Epidermal melanocyte (primary cell): Measurements from ENCODE around the gene CNOT6L.

Source experiments
- DNase-seq: peaks from one replicate; pipeline ENCODE4 v3.0.0; 2011; ENCODE audit warnings: low spot score; ENCODE audit not compliant: insufficient read length

The CNOT6L gene

DNA sequence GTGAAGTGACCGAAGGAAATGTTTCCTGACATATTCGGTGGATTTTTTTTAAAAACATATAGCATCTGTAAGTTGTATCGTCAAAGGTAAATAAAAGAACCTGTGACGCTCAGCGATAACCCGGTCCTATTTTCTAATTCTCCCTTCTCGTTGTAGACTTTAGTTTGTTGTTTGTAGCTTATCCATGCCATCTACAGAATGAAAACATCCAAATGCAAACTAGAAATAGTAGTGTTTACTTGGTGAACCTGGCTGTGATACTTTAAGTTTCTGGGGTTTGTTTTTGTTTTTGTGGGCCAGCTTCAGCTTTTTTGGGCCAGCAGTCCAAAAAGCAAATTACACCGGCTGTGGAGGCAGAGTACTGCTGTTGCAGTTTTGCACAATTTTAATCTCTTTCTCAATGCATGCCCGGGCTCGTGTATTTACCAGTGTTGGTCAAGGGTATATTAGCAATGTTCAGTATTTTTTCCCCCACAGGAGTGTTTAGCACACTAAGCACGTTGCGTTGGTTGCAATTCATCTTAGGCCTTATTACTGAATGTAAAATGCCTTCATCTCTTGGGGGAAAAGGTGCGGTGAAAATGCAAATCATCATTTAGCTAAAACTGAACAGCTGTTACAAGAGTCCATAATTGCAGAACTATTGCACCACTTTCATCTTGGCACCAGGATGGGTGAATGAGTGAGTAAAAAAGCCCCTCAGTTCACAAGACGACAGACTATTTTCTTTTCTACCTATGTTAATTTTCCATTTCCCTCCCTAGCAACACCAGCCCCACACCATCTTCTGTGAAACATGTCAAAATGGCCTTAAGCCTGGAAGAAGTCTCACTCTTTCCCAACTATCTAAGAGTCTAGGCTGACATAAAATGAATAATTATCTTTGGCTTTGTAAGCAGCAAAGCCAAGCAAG, 1.7 kb upstream of the CNOT6L start:
- no peak for DNase-seq

DNA sequence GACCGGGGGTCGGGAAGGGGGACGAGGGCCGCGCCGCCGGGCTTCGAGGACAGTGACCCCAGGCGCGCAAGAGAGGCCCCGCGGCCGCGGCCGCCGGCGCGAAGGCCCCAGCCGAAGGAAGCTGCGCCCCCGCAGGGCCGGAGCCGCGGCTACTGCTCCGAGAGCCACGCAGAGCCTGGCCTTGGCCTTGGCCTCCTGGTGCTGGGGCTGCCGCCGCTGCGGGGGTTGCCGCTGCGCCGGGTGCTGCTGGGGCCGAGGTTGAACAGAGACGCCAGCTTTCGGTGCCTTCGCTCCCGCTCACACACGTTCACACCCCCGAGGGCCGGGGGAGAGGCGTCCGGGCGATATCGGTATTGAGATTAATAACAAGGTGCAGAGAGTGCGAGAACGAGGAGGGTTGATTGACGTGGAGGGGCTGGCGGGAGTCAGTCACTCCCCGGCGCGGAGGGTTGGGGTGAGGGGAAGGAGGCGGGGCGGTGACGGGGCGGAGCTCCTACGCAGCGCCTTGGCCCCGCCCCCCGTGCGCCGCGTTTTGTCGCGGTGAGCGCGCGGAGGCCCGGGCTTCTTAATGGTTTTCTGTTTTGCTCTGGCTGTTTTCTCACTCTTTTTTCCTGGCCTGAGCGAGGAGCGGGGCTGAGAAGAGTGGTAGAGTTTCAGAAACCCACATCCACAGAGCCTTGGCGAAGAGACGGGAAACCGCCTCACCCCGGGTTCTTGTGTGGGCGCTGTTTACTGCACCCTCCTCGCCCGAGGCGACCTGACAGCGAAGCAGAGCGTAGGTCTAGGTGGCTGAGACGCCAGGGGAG, 878 bp upstream of the CNOT6L start:
- peak; percentile 75 for DNase-seq

DNA sequence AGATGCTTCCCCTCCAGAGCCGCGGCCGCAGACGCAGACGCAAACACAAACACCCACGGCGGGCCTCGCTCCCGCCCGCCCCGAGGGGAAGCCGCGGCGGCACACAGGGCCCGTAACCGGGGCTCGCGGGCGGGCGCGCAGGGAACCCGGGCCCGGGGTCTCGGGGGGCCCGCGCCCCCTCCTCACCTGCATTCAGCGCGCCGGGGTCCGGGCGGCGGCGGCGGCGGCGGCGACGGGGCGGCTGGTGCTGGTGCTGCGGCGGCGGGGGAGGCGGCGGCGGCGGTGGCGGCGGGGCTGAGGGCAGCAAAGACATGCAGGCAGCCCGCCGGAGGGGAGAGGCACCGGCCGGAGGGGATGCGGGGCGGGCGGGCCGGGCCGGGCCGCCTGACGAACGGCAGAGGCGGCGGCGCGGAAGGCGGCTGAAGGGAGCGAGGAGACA, 255 bp upstream of the CNOT6L start:
- DNase-seq, result no peak

DNA sequence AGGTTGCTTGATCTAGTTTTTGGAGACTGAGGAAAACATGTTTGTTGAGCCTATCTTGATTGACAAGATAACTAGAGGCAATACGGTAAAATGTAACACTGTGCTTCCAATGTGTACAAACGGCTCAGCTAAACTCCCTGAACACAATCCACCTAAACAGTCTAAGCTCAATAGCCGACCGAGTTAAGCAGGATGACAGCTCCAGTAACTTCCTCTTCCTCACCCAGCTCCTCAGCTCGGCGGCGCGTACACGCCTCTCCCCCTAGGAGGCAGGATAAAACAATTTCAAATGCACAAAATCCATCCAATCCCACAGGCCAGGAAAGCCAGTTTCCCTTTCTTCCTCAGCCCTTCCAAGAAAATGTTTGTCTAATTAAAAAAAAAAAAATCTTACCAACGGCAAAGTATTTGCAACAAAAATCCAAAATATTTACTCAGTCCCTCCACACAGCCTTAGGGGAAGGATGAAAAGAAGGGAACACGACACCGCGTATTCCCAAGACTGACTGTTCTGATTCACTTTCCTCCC, 1.0 kb downstream of the CNOT6L start:
- DNase-seq, result peak; percentile 88

DNA sequence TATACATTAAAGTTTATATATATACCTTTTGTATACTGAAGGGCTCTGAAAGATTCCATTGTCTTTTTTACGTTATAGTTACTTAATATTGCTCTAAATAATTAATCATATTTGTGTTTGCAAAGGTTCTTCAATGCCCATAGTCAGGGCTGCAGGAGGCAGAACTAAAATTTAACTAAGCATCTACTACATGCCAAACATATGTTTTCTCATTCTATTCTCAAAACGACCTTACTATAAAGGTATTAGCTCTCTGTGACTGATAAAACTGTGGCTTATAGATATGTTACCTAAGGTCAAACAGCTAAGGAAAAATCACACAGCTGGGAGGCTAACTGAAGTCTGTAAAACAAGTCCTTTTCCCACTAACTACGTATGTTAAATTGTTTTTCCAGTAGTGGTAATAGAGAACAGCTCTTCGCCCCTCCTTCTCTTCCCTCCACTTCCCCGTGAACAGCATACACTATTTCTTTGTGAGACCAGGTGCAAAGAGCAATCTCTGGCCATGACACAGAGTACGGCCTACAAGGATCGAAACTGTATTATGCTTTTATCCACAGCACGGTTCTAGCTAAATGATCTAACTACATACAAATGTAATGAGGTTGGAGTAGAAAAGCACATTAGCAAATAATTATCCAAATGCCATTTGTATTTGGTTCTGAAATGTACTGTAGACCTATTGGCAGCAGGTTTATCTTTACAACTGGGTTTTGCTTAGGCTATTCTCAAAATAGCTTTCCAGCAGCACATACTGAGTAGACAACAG, 1.7 kb downstream of the CNOT6L start:
- DNase-seq, result no peak

DNA sequence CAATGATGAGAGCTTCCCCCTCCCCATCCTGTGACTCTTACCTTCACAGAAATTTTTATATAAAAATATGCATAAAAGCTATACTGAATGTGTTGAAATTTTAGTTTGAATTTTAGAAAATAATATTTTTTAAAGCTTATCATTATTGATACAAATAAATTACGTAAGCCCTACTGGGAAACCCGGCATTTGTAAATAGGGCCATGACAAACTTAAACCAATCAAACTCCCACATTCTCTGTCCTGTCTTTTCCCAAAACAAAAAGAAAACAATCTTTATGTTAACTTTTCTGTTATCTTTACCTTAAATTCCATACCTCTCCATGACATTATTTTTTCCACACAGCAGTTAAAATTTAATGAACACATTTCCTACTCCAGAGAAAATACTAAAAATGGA, 2.6 kb downstream of the CNOT6L start:
- no peak for DNase-seq

DNA sequence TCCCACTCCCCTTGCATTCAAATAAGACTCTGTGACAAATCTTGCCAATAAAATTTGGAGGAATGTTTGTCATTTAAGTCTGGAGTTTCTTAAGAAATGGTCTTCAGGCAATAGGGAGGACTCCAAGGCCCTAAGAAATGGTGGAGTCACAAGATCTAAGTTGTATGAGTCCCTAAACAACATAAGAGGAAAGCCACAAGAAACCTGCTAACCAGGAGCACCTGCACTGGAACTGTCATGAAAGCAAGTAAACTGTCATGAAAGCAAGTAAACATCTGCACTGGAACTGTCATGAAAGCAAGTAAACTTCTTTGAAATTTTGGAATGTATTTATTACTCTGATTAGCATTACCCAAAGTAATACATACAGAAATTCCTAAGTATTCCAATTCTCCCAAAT, 3.5 kb downstream of the CNOT6L start:
- DNase-seq, result no peak

DNA sequence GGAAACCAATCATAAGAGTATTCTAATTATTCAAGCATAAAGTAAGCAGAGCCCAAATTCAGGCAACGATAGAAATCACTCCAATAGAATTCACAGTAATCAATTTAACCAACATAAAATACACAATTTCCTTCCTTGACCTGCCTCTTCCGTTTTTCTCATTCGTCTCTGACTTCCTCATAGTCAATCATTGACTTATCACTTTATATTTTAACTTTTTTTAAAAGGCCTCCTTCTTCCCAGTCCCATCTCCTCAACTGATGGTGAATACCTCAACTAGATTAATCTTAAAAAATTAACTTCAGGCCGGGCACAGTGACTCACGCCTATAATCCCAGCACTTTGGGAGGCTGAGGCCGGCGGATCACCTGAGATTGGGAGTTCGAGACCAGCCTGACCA, 13.3 kb downstream of the CNOT6L start:
- DNase-seq, result no peak

DNA sequence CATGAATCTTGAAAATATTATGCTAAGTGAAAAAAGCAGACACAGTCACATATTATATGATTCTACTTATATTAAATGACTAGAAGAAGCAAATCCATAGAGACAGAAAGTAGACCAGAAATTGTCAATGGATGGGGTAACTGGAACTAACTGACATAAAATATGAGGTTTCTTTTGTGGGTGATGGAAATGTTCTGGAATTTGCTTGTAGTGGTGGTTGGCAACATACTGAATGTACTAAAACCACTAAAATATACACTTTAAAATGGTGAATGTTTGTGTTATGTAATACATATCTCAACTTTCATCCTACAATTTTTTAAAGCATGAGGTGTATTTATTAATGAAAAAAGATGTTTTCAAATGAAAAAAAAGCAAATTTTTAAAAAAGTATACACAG, 14.7 kb downstream of the CNOT6L start:
- DNase-seq, result no peak

DNA sequence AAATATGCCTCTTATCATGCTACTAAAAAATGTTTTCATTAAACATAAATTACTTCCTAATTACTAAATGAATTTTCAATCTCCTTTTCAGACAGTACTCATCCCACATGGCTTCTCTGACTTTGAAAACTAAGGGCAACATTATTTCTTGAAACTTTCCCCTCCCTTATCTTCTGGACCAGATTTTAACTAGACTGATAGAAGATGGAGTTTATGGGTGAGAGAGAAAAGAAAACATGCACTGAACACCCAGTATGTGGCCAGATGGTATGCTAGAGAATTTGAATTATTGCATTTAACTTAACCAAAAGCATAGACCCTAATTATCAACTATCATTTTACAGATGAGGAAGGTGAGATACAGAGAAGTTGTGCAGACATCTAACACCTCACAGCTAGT, 16.8 kb downstream of the CNOT6L start:
- DNase-seq, result no peak

DNA sequence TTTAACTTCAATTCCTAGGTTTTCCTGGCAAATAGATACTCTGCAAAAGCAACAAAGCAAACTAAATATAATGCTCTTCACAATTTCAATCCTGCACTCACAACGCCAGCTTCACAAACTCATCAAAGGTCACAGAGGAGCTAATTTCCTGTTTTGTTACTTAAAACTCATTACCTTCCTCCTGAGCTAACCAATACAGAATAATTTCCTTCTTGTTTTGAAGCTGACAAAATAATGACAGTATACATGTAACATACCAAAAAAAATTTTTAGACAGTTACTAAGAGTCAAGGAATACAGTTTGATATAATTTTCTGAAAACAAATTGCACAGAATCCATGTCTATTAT, 17.9 kb downstream of the CNOT6L start:
- DNase-seq, result no peak

DNA sequence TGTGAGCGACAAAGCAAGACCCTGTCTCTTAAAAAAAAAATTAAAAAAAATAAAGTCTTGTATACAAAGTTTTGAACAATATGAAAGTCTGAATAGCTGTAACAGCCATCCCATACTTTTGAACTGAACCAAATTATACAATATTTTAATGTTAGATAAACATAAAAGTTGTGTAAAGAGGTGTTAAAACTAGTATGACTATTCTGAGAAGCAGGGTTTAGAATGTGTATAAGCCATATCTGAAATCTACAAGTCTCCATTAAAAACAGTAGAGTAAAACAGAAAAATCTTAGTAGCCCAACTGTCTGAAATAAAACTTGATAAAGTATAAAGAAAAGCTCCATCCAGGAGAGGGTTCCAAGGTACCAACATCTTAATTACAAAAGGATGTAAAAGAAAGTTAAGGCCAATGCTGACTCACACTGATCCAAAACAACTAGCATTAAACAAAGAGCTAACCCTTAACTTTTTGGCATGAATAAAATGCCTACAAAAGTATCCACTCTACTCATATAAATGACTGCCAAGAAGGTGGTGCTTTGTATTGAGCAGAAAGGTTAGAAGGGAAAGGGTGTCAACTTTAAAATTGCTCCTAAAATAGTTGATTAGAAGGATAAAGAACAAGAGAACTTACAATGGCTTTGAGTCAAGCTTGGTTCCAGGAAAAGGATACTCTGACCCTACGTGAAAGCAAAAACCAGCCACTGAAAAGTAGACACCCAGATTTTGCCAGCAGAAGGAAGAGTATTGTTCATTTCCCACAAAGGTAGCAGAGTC, 18.5 kb downstream of the CNOT6L start:
- no peak for DNase-seq

DNA sequence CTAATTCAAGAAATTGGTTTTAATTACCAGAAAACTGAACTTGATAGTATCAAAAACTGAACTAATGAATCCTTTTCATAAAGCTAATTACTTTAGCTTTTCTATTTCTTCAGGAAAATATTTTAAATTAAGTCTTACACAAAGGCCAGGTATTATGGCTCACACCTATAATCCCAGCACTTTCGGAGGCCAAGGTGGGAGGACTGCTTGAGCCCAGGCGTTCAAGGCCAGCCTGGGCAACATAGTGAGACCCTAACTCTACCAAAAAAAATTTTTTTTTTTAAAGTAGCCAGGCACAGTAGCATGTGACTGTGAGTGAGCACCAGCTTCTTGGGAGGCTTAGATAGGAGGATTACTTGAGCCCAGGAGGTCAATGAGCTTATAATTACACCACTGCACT, 19.1 kb downstream of the CNOT6L start:
- DNase-seq, result no peak

DNA sequence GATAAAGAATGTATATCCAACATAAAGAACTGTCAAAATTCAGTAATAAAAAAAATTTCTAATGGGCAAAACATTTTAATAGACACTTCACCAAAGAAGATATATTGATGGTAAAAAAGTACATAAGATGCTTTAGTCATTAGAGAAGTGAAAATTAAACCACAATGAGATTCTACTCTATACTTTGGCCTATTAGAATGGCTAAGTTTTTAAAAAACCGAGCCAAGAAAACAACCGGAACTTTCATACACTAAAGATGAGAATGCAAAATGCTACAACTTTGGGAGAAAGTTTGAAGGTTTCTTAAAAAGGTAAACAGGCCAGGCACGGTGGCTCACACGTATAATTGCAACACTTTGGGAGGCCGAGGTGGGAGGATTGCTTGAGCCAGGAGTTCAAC, 20.8 kb downstream of the CNOT6L start:
- no peak for DNase-seq

DNA sequence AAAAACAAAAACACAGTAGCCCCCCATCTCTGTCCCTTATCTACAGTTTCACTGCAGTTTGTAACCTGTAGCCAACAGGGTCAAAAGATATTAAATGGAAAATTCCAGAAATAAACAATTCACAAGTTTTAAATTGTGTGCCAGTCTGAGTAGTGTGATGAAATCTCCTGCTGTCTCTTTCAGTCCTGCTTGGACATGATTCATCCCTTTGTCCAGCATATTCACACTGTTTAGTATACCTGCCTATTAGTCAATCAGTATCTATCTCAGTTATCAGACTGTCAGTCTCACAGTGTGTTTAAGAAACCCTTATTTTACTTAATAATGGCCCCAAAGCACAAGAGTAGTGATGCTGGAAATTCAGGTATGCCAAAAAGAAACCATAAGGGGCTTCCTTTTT, 21.9 kb downstream of the CNOT6L start:
- DNase-seq, result no peak

DNA sequence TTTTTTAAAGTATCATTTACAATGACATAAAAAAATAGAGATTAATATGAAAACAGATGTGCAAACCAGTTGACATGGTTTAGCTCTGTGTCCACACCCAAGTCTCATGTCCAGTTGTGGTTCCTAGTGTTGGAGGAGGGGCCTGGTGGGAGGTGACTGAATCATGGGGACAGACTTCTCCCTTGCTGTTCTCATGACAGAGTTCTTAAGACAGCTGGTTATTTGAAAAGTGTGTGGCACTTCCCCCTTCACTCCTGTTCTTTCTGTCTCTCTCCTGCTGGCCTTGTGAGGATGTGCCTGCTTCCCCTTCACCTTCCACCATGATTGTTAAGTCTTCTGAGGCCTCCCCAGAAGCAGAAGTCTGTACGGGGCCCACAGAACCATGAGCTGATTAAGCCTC, 23.8 kb downstream of the CNOT6L start:
- DNase-seq, result no peak

DNA sequence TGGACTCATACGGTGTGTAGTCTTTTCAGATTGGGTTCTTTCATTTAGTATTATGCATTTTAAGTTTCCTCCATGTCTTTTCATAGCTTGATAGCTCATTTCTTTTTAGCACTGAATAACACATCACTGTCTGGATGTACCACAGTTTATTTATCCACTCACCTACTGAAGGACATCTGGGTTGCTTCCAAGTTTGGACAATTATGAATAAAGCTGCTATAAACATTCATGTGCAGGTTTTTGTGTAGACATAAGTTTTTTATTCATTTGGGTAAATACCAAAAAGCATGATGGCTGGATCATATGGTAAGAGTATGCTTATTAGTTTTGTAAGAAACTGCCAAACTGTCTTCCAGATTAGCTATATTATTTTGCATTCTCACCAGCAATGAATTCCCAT, 29.0 kb downstream of the CNOT6L start:
- no peak for DNase-seq

DNA sequence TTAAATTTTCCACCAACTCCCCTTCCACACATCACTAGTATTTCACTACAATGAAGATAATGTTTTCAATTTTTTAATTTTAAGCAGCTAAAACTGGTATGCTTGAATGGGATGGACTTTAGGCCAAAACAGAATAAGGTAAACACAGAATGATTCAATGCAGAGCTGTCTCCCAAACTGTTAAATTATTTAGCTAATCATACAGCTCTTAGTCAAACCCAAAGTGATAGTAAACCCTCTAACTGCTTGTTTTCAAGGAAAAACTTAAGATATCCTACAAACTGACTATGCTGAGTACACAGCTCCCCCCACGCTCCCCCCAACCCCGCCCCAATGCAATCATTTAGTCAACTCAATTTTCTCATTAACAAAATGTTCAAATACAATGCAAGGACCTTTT, 30.2 kb downstream of the CNOT6L start:
- DNase-seq, result no peak

DNA sequence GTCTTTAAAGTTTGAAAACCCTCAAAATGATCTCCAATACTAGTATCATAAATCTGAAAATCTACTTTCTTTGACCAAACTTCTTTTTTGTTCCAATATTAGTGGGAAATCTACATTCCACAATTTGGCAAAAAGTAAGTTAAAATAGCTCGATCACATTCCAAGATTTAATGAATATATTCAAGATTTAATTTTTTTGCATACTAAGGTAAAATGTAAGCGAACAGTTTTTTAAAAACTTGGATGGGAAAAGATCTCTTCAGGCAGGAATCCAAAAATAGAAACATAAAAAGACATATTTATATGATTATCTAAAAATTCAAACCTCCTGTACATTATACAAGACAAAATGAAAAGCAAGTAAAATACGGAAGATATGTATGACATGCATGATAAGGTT, 31.2 kb downstream of the CNOT6L start:
- no peak for DNase-seq

DNA sequence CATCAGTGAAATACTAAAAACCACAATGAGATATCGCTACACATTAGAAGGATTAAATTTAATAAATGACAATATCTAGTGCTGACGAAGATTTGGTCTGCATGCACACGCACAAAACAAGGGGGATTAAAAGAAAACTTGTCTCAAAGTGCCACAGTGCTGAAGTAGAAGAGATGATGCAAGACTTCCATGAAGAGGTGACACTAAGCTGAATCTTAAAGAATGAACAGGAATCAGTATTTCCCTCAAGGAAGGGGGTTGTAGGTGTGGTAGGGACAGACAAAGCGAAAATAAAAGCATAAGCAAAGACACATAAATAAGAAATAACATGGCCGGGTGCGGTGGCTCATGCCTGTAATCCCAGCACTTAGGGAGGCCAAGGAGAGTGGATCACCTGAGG, 33.5 kb downstream of the CNOT6L start:
- DNase-seq, result no peak

DNA sequence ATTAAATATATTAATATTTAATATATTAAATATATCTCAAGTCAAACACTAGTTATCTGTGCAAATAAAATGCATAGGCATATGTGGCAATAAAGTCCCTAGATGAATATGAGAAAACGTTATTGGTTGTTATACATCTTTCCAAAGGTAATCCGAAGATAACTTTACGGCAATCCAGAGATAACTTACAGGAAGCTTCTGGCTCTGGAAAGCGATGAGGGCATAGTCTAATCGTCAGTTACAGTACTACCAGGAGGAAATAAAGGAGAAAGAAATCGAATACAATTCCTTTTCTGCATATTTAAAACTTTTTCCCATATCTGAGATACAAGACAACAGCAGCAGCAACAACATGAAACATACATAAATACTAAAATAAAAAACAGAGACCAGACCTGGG, 35.3 kb downstream of the CNOT6L start:
- DNase-seq, result no peak
